SH-SY5Y (cell line): ENCODE results near the gene LNPEP.

ENCODE experiments used
- GATA2 ChIP-seq: IDR thresholded peaks from 2 replicates; pipeline ENCODE4 v1.6.1; 2011; ENCODE audit warnings: mild to moderate bottlenecking, low read depth, low read length
- GATA3 ChIP-seq: IDR thresholded peaks from 2 replicates; pipeline ENCODE4 v1.6.1; 2011; ENCODE audit warnings: low read depth, mild to moderate bottlenecking, low read length, moderate library complexity

DNA sequence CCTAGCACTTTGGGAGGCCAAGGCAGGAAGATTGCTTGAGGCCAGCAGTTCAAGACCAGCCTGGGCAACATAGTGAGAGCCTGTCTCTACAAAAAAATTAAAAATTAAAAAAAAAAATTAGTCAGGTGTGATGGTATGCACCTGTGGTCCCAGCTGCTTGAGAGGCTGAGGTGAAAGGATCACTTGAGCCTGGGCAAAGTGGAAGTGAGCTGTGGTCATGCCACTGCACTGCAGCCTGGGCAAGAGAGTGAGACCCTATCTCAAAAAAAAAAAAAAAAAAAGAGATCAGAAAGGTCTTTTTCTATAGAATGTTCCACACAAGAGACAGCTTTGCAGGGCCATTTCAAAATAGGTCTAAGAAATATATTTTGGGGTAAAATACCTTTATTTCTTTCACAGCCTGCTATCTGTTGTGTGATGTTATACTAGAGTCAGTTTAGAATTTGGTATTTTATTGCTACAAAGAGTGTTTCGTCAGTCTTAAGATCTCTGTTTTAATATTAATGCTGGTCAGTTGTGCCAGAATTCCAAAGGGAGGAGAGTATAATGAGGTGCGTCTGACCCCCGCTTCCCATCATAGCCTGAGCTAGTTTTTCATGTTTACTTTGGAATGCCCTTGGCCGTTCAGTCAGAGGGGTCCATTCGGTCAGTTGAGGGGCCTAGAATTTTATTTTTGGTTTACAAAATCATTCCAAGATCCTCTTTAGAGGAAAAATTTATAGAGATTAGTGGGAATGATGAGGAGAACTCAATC is 9.4 kb downstream of the LNPEP start:
- no peak for TF ChIP-seq GATA2
- no peak for TF ChIP-seq GATA3
